Tibial artery (tissue), 4 donors: ENCODE measurements around the gene HOXC10.

Source experiments
- DNase-seq, 2 donors: peaks; one replicate each; pipeline ENCODE4 v3.0.0-alpha.2; 2019
- H3K27ac ChIP-seq, 2 donors: fragments of 200-600 bp; sonication (generic) in 1 of 2; 1 replicate in 1 of 2; 2 replicates in 1 of 2; pipeline ENCODE4 v1.5.1; 2018 to 2019; ENCODE audit warnings: mild to moderate bottlenecking in 1 of 2
- H3K27me3 ChIP-seq, 2 donors: fragments of 200-600 bp; sonication (generic) in 1 of 2; one replicate each; pipeline versions ENCODE4 v1.5.1 to v1.6.0; 2016 to 2019
- H3K36me3 ChIP-seq, 3 donors: fragments of 200-600 bp; sonication (generic) in 2 of 3; one replicate each; pipeline ENCODE4 v1.5.1; 2016 to 2019; ENCODE audit warnings: mild to moderate bottlenecking in 2 of 3
- H3K4me1 ChIP-seq, 4 donors: fragments of 200-600 bp; sonication (generic) in 2 of 4; 1 replicate in 3 of 4; 2 replicates in 1 of 4; pipeline ENCODE4 v1.5.1; 2016 to 2019
- H3K4me3 ChIP-seq, 2 donors: fragments of 200-600 bp; sonication (generic) in 1 of 2; 1 replicate in 1 of 2; 2 replicates in 1 of 2; pipeline ENCODE4 v1.5.1; 2018 to 2019; ENCODE audit warnings: mild to moderate bottlenecking in 2 of 2
- H3K9me3 ChIP-seq, 3 donors: fragments of 200-600 bp; sonication (generic) in 1 of 3; one replicate each; pipeline ENCODE4 v1.5.1; 2016 to 2019
- intact Hi-C: fragments of 100-400 bp; cut with DNase I; formaldehyde crosslinking; loops from one replicate; pipeline ENCODE4 v1.15.0; 2023; ENCODE audit warnings: low total_unique reads
- TF ChIP-seq, protein P1 (sequence below), 2 experiments: fragments of 200-600 bp in 1 of 2; fragments of 450-650 bp in 1 of 2; IDR thresholded peaks; one replicate each; pipeline ENCODE4 v1.5.1; 2017 to 2019; ENCODE audit warnings: antibody characterized with exemption in 2 of 2, mild to moderate bottlenecking in 1 of 2, moderate library complexity in 1 of 2

The HOXC10 gene

DNA sequence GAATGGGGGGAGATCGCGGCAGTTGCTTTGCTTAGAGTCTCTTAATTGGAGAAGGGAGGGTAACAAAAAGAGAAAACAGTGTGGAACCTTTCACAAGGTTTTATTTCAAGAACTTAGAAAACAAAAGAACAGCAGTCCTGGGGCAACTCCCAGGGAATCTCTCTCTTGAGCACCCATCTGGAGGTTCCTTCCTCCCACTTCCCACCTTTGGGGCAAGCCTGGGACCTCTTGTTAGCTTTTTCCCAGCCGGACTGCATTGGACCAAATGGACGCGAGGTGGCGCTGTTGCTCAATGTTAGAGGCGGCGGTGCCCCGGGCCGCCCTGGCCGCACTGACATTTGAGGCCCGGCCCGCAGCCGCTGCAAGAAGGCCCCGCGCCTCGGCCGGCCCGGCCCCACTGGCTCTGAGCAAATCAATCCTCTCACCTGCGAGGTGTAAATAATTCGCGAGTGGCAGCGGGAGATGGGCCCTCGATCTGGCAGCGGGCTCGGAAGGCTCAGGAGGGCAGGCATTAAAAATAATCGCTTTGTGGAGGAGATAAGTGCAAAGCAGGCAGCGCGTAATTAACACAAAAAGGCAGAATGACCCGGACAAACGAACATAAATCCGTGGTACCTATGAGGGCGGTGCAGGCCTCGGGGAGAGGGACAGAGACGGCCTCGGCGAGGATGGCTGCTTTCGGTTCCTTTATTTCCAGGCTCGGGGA lies 21.1 kb downstream of the HOXC10 start:
- peak overlapping the region; percentile 66 to 93 for H3K27ac ChIP-seq

DNA sequence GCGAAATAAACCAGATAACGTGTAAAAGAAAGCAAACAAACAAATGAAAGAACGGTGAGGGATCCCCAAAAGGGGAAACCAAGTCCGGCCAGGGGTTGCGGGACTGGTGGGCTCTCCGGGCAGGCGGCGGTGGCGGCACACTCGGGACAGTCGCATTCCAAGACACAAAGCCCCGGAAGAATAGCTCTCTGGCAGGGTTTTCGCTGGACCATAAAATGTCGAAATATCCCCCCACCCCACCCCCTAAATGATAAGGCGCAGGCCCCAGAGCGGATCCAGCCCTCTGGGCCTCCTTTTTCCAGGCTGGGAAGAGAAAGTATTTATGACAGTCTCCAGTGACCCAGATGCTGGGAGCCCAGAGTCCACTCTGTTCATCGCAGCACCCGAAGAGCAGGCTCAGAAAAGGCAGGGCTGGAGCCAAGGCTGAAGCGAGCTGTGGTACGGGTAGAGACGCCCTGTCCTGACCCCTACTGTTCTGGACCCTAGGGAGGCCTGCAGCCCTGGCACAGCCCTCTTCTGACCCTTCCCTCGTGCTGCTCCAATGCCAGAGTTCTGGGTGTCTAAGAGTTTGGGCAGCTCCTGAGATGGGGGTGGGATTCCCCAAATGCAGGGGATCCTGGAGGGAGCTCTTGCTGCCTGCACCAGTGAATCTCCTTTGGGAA lies 21.7 kb downstream of the HOXC10 start:
- H3K4me1 ChIP-seq: peaks cover 0 to 85% (median 57%) of the 10 kb centered on the region in 4 donors
- H3K9me3 ChIP-seq: no peaks in the 10 kb centered on the region
- H3K36me3 ChIP-seq: no peaks in the 10 kb centered on the region
- no peaks in the 10 kb centered on the region for H3K27me3 ChIP-seq
- intact Hi-C loops: loop anchor here (5.0 kb wide), 1 partner anchor 186 kb away; no protein-coding TSS in a partner anchor
- H3K4me3 ChIP-seq: peak overlapping the region; percentile 37 to 64
- DNase-seq: no peak
- H3K27ac ChIP-seq: peak overlapping the region; percentile 66 to 93
- TF ChIP-seq, protein P1, sequence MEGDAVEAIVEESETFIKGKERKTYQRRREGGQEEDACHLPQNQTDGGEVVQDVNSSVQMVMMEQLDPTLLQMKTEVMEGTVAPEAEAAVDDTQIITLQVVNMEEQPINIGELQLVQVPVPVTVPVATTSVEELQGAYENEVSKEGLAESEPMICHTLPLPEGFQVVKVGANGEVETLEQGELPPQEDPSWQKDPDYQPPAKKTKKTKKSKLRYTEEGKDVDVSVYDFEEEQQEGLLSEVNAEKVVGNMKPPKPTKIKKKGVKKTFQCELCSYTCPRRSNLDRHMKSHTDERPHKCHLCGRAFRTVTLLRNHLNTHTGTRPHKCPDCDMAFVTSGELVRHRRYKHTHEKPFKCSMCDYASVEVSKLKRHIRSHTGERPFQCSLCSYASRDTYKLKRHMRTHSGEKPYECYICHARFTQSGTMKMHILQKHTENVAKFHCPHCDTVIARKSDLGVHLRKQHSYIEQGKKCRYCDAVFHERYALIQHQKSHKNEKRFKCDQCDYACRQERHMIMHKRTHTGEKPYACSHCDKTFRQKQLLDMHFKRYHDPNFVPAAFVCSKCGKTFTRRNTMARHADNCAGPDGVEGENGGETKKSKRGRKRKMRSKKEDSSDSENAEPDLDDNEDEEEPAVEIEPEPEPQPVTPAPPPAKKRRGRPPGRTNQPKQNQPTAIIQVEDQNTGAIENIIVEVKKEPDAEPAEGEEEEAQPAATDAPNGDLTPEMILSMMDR (IDR thresholded peaks at IDR 0.05): no peak

More for the DNA sequence above, 21.1 kb downstream of the HOXC10 start:
- Histone ChIP-seq H3K27me3 (no peaks in the 10 kb centered on the region), H3K4me1 (peaks cover 0 to 89% (median 62%) of the 10 kb centered on the region in 4 donors), H3K4me3 (peak overlapping the region; percentile 37 to 64), H3K36me3 (no peaks in the 10 kb centered on the region), H3K9me3 (no peaks in the 10 kb centered on the region)
- intact Hi-C loops: loop anchor here (5.0 kb wide), 1 partner anchor 186 kb away; no protein-coding TSS in a partner anchor
- peak; percentile 91 for DNase-seq
- TF ChIP-seq, protein P1 (IDR thresholded peaks at IDR 0.05): peak; percentile 90 to 98

GRCh38 chr12:54007538-54008259 lies 22.8 kb downstream of the HOXC10 start:
- DNase-seq: no peak
- peak overlapping the region in 1 of 2 donors; percentile 98 for H3K27ac ChIP-seq
- intact Hi-C loops: loop anchor here (5.0 kb wide), 1 partner anchor 185 kb away; no protein-coding TSS in a partner anchor
- H3K9me3 ChIP-seq: no peaks in the 10 kb centered on the region
- no peaks in the 10 kb centered on the region for H3K36me3 ChIP-seq
- TF ChIP-seq, protein P1 (IDR thresholded peaks at IDR 0.05): no peak
- peaks cover 0 to 83% (median 56%) of the 10 kb centered on the region in 4 donors for H3K4me1 ChIP-seq
- peak overlapping the region in 1 of 2 donors; percentile 64 for H3K4me3 ChIP-seq
- H3K27me3 ChIP-seq: no peaks in the 10 kb centered on the region

DNA sequence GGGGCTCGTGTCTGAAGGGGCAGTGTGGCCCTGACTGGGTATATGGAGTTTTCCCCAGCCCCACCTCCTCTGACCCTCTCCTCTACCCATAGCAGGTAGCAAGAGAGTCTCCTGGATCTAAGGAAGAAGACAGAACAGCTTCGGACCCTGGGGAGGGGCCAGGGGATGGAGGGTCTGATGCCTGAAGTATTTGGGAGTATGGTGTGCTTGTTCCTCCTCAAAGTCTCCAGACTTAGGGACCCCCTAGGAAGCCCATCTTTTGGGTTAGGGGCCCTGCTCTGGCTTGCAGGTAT lies 23.3 kb downstream of the HOXC10 start:
- peak overlapping the region; percentile 59 to 64 for H3K4me3 ChIP-seq
- H3K36me3 ChIP-seq: no peaks in the 10 kb centered on the region
- no peak for DNase-seq
- peak overlapping the region; percentile 80 to 98 for H3K27ac ChIP-seq
- H3K4me1 ChIP-seq: peaks cover 0 to 83% (median 59%) of the 10 kb centered on the region in 4 donors
- intact Hi-C loops: loop anchor here (5.0 kb wide), 1 partner anchor 184 kb away; no protein-coding TSS in a partner anchor
- no peaks in the 10 kb centered on the region for H3K27me3 ChIP-seq
- TF ChIP-seq, protein P1 (IDR thresholded peaks at IDR 0.05): no peak
- no peaks in the 10 kb centered on the region for H3K9me3 ChIP-seq

DNA sequence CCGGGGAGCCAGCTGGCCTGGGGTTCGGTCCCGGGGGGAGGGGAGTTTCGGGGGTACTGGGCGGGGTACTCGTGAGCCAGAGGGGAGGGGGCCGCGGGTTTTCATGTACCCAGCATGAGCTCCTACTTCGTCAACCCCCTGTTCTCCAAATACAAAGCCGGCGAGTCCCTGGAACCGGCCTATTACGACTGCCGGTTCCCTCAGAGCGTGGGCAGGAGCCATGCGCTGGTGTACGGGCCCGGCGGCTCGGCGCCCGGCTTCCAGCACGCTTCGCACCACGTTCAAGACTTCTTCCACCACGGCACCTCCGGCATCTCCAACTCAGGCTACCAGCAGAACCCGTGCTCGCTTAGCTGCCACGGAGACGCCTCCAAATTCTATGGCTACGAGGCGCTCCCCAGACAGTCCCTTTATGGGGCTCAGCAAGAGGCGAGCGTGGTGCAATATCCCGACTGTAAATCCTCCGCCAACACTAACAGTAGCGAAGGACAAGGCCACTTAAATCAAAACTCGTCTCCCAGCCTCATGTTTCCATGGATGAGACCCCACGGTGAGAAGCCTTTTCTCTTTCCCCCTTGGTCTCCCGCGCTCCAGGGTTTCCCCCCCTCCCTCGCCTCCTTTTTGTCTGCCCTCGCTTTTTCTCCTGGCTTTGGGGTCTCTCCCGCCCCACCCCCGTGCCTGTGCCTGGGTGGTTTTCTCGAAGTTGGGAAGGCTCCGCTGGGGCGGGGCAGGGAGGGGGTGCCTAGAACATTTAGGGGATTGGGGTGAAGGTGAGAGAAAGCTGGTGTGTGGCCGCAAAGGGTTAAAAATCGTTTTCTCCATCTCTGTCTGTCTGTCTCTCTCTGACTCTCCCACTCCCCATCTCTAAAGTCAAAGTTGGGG lies 24.5 kb downstream of the HOXC10 start:
- peak overlapping the region; percentile 80 to 98 for H3K27ac ChIP-seq
- no peaks in the 10 kb centered on the region for H3K36me3 ChIP-seq
- peaks cover 0 to 83% (median 57%) of the 10 kb centered on the region in 4 donors for H3K4me1 ChIP-seq
- intact Hi-C loops: loop anchor here (5.0 kb wide), 1 partner anchor 183 kb away; no protein-coding TSS in a partner anchor
- H3K27me3 ChIP-seq: no peaks in the 10 kb centered on the region
- DNase-seq: no peak
- TF ChIP-seq, protein P1 (IDR thresholded peaks at IDR 0.05): no peak
- peak overlapping the region; percentile 59 to 64 for H3K4me3 ChIP-seq
- H3K9me3 ChIP-seq: no peaks in the 10 kb centered on the region
